ENCODE results near the gene CPNE2.

CPNE2 gene

GRCh38 chr16:57051696-57052228, 40.6 kb upstream of the CPNE2 start:
- DNase-seq (ENCODE audit: extremely low read depth, low read depth) = no peak
- TF ChIP-seq CTCF (IDR thresholded peaks at IDR 0.05; ENCODE audit: low read depth, low read length, missing control alignments) = no peak
- no peak overlapping the region for H3K4me3 ChIP-seq (replicated peaks; ENCODE audit: low read depth, low read length)

- DNase-seq (ENCODE audit: extremely low read depth, low read depth) = no peak
- H3K4me3 ChIP-seq (replicated peaks; ENCODE audit: low read depth, low read length) = no peak overlapping the region
- no peak for TF ChIP-seq CTCF (IDR thresholded peaks at IDR 0.05; ENCODE audit: low read depth, low read length, missing control alignments)
Measured at GRCh38 chr16:57053206-57053605, 39.2 kb upstream of the CPNE2 start.

GRCh38 chr16:57054338-57054737, 38.0 kb upstream of the CPNE2 start:
- DNase-seq (ENCODE audit: extremely low read depth, low read depth) = no peak
- no peak for TF ChIP-seq CTCF (IDR thresholded peaks at IDR 0.05; ENCODE audit: low read depth, low read length, missing control alignments)
- no peak overlapping the region for H3K4me3 ChIP-seq (replicated peaks; ENCODE audit: low read depth, low read length)

GRCh38 chr16:57054771-57055170, 37.6 kb upstream of the CPNE2 start:
- no peak overlapping the region for H3K4me3 ChIP-seq (replicated peaks; ENCODE audit: low read depth, low read length)
- DNase-seq (ENCODE audit: extremely low read depth, low read depth) = no peak
- no peak for TF ChIP-seq CTCF (IDR thresholded peaks at IDR 0.05; ENCODE audit: low read depth, low read length, missing control alignments)

- no peak overlapping the region for H3K4me3 ChIP-seq (replicated peaks; ENCODE audit: low read depth, low read length)
- no peak for DNase-seq (ENCODE audit: extremely low read depth, low read depth)
- no peak for TF ChIP-seq CTCF (IDR thresholded peaks at IDR 0.05; ENCODE audit: low read depth, low read length, missing control alignments)
Measured at GRCh38 chr16:57055671-57056070, 36.7 kb upstream of the CPNE2 start.

- DNase-seq (ENCODE audit: extremely low read depth, low read depth) = no peak
- H3K4me3 ChIP-seq (replicated peaks; ENCODE audit: low read depth, low read length) = no peak overlapping the region
- TF ChIP-seq CTCF (IDR thresholded peaks at IDR 0.05; ENCODE audit: low read depth, low read length, missing control alignments) = no peak
Measured at GRCh38 chr16:57058291-57058861, 34.0 kb upstream of the CPNE2 start.

Measured in HFF-Myc (cell line).